ENCODE data around the gene MICAL3. TPM values are rescaled to one million over a fixed set of nuclear protein-coding genes. Genes with fewer than 3 reads are reported as not detected.

MICAL3 gene
- total RNA-seq, 4 donors from 2014 or later, result 45.2 to 56.3 (median 46.3) TPM

- Histone ChIP-seq H3K4me1 (peaks cover 0 to 25% (median 10%) of the 10 kb centered on the region in 4 donors), H3K36me3 (peaks cover 0 to 68% (median 7%) of the 10 kb centered on the region in 3 donors), H3K27ac (no peak overlapping the region), H3K27me3 (no peaks in the 10 kb centered on the region), H3K9me3 (no peaks in the 10 kb centered on the region), H3K4me3 (no peak overlapping the region)
- DNase-seq (ENCODE audit: low spot score in 2 of 2), result no peak
- TF ChIP-seq EP300 (IDR thresholded peaks at IDR 0.05), result no peak
- TF ChIP-seq CTCF (IDR thresholded peaks at IDR 0.05), result no peak
- TF ChIP-seq POLR2A (IDR thresholded peaks at IDR 0.05), result no peak
- 85 to 86% methylated on average over 27 of the region's 27 CpGs for WGBS, 2 donors
Observed at GRCh38 chr22:17789379-17790200, 234.8 kb downstream of the MICAL3 start.

- Histone ChIP-seq H3K4me3 (no peak overlapping the region), H3K27ac (no peak overlapping the region), H3K27me3 (no peaks in the 10 kb centered on the region), H3K36me3 (peaks cover 0 to 59% (median 7%) of the 10 kb centered on the region in 3 donors), H3K4me1 (peaks cover 0 to 25% (median 10%) of the 10 kb centered on the region in 4 donors), H3K9me3 (no peaks in the 10 kb centered on the region)
- 84 to 85% methylated on average over 25 to 29 of the region's 32 CpGs for WGBS, 2 donors
- no peak for DNase-seq (ENCODE audit: low spot score in 2 of 2)
- TF ChIP-seq POLR2A (IDR thresholded peaks at IDR 0.05), result no peak
- TF ChIP-seq EP300 (IDR thresholded peaks at IDR 0.05), result no peak
- TF ChIP-seq CTCF (IDR thresholded peaks at IDR 0.05), result no peak
Observed at GRCh38 chr22:17788528-17789378, 235.6 kb downstream of the MICAL3 start.

- Histone ChIP-seq H3K36me3 (peaks cover 0 to 50% (median 7%) of the 10 kb centered on the region in 3 donors), H3K4me1 (peaks cover 0 to 25% (median 10%) of the 10 kb centered on the region in 4 donors)
- 80 to 86% methylated on average over 20 to 21 of the region's 21 CpGs for WGBS, 2 donors
Observed at GRCh38 chr22:17787716-17788330, 236.5 kb downstream of the MICAL3 start.

DNA sequence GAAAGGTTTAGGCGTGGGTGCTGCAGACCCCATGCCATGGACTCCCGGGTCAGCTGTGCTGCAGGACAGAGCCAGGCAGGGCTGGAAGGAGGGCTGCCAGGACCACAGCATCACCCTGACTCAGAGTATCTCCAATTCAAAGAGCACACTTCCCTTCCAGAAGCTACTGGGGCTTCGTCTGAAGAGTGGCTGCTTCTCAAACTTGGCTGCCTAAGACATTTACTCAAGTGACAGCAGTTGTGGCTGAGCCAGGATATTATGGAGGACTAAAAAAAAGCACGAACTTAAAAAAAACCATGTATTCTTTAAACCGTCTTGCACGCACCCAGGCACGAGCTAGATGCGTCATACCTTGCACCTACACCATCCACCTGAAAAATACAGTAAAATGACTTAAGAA, 237.1 kb downstream of the MICAL3 start:
- Histone ChIP-seq H3K27ac (peak overlapping the region in 3 of 4 donors; percentile 17 to 75 (median 72)), H3K27me3 (no peaks in the 10 kb centered on the region), H3K9me3 (no peaks in the 10 kb centered on the region), H3K4me3 (no peak overlapping the region), H3K36me3 (peaks cover 0 to 45% (median 7%) of the 10 kb centered on the region in 3 donors), H3K4me1 (peaks cover 0 to 26% (median 11%) of the 10 kb centered on the region in 4 donors)
- TF ChIP-seq POLR2A (IDR thresholded peaks at IDR 0.05), result no peak
- no peak for TF ChIP-seq CTCF (IDR thresholded peaks at IDR 0.05)
- TF ChIP-seq EP300 (IDR thresholded peaks at IDR 0.05), result no peak
- DNase-seq (ENCODE audit: low spot score in 2 of 2), result no peak
- WGBS, 2 donors, result 49 to 65% methylated on average over 8 of the region's 8 CpGs

More at GRCh38 chr22:17787716-17788330, 236.5 kb downstream of the MICAL3 start:
- Histone ChIP-seq H3K4me3 (no peak overlapping the region), H3K9me3 (no peaks in the 10 kb centered on the region), H3K27me3 (no peaks in the 10 kb centered on the region), H3K27ac (peak overlapping the region in 2 of 4 donors; percentile 72 to 75)
- DNase-seq (ENCODE audit: low spot score in 2 of 2), result no peak
- TF ChIP-seq CTCF (IDR thresholded peaks at IDR 0.05) (no peak), EP300 (IDR thresholded peaks at IDR 0.05) (no peak), POLR2A (IDR thresholded peaks at IDR 0.05) (no peak)

Data from tibial nerve (tissue), 4 donors.